Panc1 (cell line): ENCODE measurements around the gene RGS10. TPM values are rescaled to one million over a fixed set of nuclear protein-coding genes. Genes with fewer than 3 reads are reported as not detected.

ENCODE experiments used
- ATAC-seq: fragments of 200-7000 bp; cut with Tn5 transposase; 2 replicates; pipeline ENCODE4 v1.9.1; 2020; ENCODE audit warnings: mild to moderate bottlenecking, moderate library complexity
- Bru-seq: library from RNA; stranded (reverse); fragments of 400-500 nt; gene quantifications from one replicate; lab custom pipeline; 2021; lab: Mats Ljungman, UMichigan
- BruChase-seq, 2 experiments: library from RNA; stranded (reverse); fragments of 400-500 nt; gene quantifications; one replicate each; lab custom pipeline; 2021; lab: Mats Ljungman, UMichigan
- BruUV-seq: library from RNA; stranded (reverse); fragments of 400-500 nt; replicated peaks from 2 replicates; lab custom pipeline; 2021; lab: Mats Ljungman, UMichigan
- CTCF ChIA-PET: fragments of 300-600 bp; sonication (Branson Sonifier 250); formaldehyde crosslinking; loops from one replicate; lab custom pipeline; 2022; ENCODE audit warnings: antibody characterized with exemption; lab: Charles Lee
- POLR2A ChIA-PET: fragments of 300-600 bp; sonication (Branson Sonifier 250); formaldehyde crosslinking; loops from one replicate; lab custom pipeline; 2022; ENCODE audit warnings: antibody characterized with exemption; lab: Charles Lee
- DNase-seq: peaks from one replicate; pipeline ENCODE4 v3.0.0-alpha.2; 2010; ENCODE audit warnings: low read depth, low spot score
- H3K27ac ChIP-seq: 2 replicates; pipeline ENCODE4 v1.5.1; 2011; ENCODE audit warnings: mild to moderate bottlenecking, low read length, inconsistent platforms
- H3K27me3 ChIP-seq: fragments of 200-500 bp; sonication (Bioruptor generic); 2 replicates; pipeline ENCODE4 v1.6.0; 2014; ENCODE audit warnings: low read length, inconsistent platforms; ENCODE audit not compliant: control insufficient read depth, insufficient read depth
- H3K36me3 ChIP-seq: fragments of 200-500 bp; sonication (Bioruptor generic); 2 replicates; pipeline ENCODE4 v1.5.1; 2014; ENCODE audit warnings: inconsistent platforms, mild to moderate bottlenecking, low read length, moderate library complexity; ENCODE audit not compliant: control insufficient read depth, insufficient read depth
- H3K4me1 ChIP-seq: 2 replicates; pipeline ENCODE4 v1.5.1; 2011; ENCODE audit warnings: inconsistent platforms, mild to moderate bottlenecking, low read length, moderate library complexity; ENCODE audit not compliant: control insufficient read depth, insufficient read depth
- H3K4me3 ChIP-seq, 2 experiments: 2 replicates each; pipeline ENCODE4 v1.5.1; 2011 to 2012; ENCODE audit warnings: low read depth in 2 of 2, low read length in 2 of 2, mild to moderate bottlenecking in 2 of 2, inconsistent platforms in 1 of 2, moderate library complexity in 1 of 2
- H3K9me3 ChIP-seq: fragments of 200-500 bp; sonication (Bioruptor generic); 2 replicates; pipeline ENCODE4 v1.5.1; 2014; ENCODE audit warnings: low read depth, mild to moderate bottlenecking, inconsistent platforms, low read length, moderate library complexity; ENCODE audit not compliant: control insufficient read depth, insufficient read depth
- POLR2AphosphoS5 ChIP-seq: IDR thresholded peaks from 2 replicates; pipeline ENCODE4 v1.6.1; 2012; ENCODE audit warnings: mild to moderate bottlenecking, low read depth, low read length, moderate library complexity
- SIN3A ChIP-seq: IDR thresholded peaks from 2 replicates; pipeline ENCODE4 v1.6.1; 2012; ENCODE audit warnings: low read depth, mild to moderate bottlenecking, low read length, moderate library complexity, borderline replicate concordance; ENCODE audit not compliant: insufficient read depth
- TCF7L2 ChIP-seq: IDR thresholded peaks from 2 replicates; pipeline ENCODE4 v1.6.1; 2011; ENCODE audit warnings: mild to moderate bottlenecking, low read depth, low read length, inconsistent platforms
- in situ Hi-C: cut with HindIII; loops from 2 replicates; pipeline ENCODE4 v1.10.0; 2016; ENCODE audit warnings: low sequenced_read_pairs, low pct_unique_long_range_greater_than_20kb
- intact Hi-C: fragments of 100-400 bp; cut with micrococcal nuclease; formaldehyde crosslinking; loops from one replicate; pipeline ENCODE4 v1.10.0; 2022; ENCODE audit not compliant: unreplicated experiment
- long read RNA-seq: library from polyadenylated mRNA; unstranded; transcript quantifications from one replicate; pipeline ENCODE4 v2.0.0, GENCODE V29; 2021; ENCODE audit not compliant: unreplicated experiment
- polyA plus RNA-seq: library from polyadenylated mRNA; unstranded; fragments of >200 nt; gene quantifications from one replicate; pipeline ENCODE4 v1.2.1, GENCODE V29; 2012; ENCODE audit warnings: missing spikeins; ENCODE audit not compliant: insufficient read length
- total RNA-seq: library from RNA; stranded (reverse); gene quantifications from one replicate; pipeline ENCODE4 v1.2.1, GENCODE V29; 2021; ENCODE audit not compliant: unreplicated experiment
- TF ChIP-seq, protein P1 (sequence below), 2 experiments: IDR thresholded peaks; 2 replicates each; pipeline ENCODE4 v1.6.1; 2011 to 2012; ENCODE audit warnings: low read depth in 2 of 2, control low read depth in 1 of 2, low read length in 1 of 2, mild to moderate bottlenecking in 1 of 2, moderate library complexity in 1 of 2; ENCODE audit not compliant: insufficient read depth in 1 of 2
- TF ChIP-seq, protein P2 (sequence below): fragments of 450-650 bp; IDR thresholded peaks from 2 replicates; pipeline ENCODE4 v1.5.1; 2017; ENCODE audit warnings: mild to moderate bottlenecking

RGS10 gene, protein sequence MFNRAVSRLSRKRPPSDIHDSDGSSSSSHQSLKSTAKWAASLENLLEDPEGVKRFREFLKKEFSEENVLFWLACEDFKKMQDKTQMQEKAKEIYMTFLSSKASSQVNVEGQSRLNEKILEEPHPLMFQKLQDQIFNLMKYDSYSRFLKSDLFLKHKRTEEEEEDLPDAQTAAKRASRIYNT
- total RNA-seq (68.6 TPM), Bru-seq, nascent RNA (percentile 71 among the genes with signal in this experiment), BruChase-seq, experiment 1, labeled RNA remaining after a 2-hour chase (percentile 66 among the genes with signal in this experiment), BruChase-seq, experiment 2, labeled RNA remaining after a 6-hour chase (percentile 72 among the genes with signal in this experiment)
- polyA plus RNA-seq, result 64.0 TPM
- long read RNA-seq, transcript RGS10-202 (5 exons, 804 nt), result major isoform, 49 of 72 reads
- long read RNA-seq, partial matches to known transcripts, result 17 of 72 reads
- long read RNA-seq, other reads (novel, unspliced or antisense), result 5 of 72 reads

DNA sequence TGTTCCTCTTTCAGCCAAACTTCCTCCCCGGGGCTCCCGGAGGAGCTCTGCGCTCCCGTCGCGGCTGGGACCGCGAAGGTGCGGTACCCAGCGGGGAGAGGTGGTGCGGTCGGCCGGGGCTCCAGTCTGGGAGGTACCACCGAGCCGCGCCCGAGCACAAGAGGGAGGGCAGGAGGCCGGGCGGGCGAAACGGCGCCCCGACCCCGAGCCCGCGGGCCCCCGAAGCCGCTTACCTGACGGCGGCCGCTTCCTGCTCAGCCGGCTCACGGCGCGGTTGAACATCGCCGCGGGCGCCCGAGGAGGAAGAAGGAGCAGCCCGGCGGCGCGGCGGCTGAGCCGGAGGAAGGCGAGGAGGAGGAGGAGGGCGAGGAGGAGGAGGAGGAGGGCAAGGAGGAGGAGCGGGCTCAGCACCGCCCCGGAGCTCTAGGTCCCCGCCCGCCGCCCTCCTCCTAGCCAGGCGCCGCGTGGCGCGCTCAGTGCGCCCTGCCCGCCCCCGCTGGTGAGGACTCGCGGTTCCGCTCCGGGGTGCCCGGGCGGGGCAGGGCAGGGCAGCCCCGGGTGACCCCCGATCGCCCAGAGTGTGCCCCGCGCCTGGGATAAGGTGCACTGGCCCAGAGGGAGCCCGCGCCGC, at the start of gene RGS10:
TSS of gene RGS10 (minus strand) at position 363 of the 631 bp plus-strand sequence. CDS start at position 282, 81 bp downstream.
- intact Hi-C loops (no loop called here), in situ Hi-C loops (no loop called here)

DNA sequence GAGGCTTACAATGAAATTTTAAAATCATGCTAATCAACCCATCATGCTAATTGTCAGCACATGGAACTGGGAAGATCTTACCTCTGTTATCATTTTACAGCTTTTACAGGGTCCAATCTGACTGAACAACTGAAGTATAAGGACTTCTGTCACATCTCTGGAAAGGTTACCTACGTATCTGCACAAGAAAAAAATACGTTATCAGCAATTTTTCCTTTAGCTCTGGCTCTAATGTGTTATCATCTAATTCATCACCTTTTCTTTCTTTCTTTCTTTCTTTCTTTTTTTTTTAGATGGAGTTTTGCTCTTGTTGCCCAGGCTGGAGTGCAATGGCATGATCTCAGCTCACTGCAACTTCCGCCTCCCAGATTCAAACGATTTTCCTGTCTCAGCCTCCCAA, 45.6 kb upstream of the RGS10 start:
- ATAC-seq, result no peak
- BruUV-seq, result no TSS peak
- TF ChIP-seq POLR2AphosphoS5, result no peak
- TF ChIP-seq TCF7L2, result no peak
- TF ChIP-seq, protein P1, sequence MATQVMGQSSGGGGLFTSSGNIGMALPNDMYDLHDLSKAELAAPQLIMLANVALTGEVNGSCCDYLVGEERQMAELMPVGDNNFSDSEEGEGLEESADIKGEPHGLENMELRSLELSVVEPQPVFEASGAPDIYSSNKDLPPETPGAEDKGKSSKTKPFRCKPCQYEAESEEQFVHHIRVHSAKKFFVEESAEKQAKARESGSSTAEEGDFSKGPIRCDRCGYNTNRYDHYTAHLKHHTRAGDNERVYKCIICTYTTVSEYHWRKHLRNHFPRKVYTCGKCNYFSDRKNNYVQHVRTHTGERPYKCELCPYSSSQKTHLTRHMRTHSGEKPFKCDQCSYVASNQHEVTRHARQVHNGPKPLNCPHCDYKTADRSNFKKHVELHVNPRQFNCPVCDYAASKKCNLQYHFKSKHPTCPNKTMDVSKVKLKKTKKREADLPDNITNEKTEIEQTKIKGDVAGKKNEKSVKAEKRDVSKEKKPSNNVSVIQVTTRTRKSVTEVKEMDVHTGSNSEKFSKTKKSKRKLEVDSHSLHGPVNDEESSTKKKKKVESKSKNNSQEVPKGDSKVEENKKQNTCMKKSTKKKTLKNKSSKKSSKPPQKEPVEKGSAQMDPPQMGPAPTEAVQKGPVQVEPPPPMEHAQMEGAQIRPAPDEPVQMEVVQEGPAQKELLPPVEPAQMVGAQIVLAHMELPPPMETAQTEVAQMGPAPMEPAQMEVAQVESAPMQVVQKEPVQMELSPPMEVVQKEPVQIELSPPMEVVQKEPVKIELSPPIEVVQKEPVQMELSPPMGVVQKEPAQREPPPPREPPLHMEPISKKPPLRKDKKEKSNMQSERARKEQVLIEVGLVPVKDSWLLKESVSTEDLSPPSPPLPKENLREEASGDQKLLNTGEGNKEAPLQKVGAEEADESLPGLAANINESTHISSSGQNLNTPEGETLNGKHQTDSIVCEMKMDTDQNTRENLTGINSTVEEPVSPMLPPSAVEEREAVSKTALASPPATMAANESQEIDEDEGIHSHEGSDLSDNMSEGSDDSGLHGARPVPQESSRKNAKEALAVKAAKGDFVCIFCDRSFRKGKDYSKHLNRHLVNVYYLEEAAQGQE (IDR thresholded peaks at IDR 0.05; ENCODE audit: insufficient read depth in 1 of 2, low read depth in 2 of 2, low read length in 1 of 2), result no peak
- no peak for TF ChIP-seq SIN3A
- TF ChIP-seq, protein P2, sequence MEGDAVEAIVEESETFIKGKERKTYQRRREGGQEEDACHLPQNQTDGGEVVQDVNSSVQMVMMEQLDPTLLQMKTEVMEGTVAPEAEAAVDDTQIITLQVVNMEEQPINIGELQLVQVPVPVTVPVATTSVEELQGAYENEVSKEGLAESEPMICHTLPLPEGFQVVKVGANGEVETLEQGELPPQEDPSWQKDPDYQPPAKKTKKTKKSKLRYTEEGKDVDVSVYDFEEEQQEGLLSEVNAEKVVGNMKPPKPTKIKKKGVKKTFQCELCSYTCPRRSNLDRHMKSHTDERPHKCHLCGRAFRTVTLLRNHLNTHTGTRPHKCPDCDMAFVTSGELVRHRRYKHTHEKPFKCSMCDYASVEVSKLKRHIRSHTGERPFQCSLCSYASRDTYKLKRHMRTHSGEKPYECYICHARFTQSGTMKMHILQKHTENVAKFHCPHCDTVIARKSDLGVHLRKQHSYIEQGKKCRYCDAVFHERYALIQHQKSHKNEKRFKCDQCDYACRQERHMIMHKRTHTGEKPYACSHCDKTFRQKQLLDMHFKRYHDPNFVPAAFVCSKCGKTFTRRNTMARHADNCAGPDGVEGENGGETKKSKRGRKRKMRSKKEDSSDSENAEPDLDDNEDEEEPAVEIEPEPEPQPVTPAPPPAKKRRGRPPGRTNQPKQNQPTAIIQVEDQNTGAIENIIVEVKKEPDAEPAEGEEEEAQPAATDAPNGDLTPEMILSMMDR, result no peak
- no peak overlapping the region for H3K4me3 ChIP-seq
- POLR2A ChIA-PET, result no interaction called here
- H3K27ac ChIP-seq, result no peak overlapping the region
- CTCF ChIA-PET, result no interaction called here
- no peak for DNase-seq
- H3K9me3 ChIP-seq, result no peaks in the 10 kb centered on the region
- in situ Hi-C loops, result no loop called here
- intact Hi-C loops, result no loop called here
- H3K4me1 ChIP-seq, result peaks cover 17% of the 10 kb centered on the region
- H3K36me3 ChIP-seq, result peaks cover 38% of the 10 kb centered on the region
- no peaks in the 10 kb centered on the region for H3K27me3 ChIP-seq

More for the DNA sequence above, at the start of gene RGS10:
- Histone ChIP-seq H3K4me1 (peaks cover 59% of the 10 kb centered on the region), H3K4me3 (peak within 1 kb of the TSS; percentile 75 to 82), H3K27me3 (no peaks in the 10 kb centered on the region), H3K27ac (peak within 1 kb of the TSS; percentile 80), H3K36me3 (no peaks in the 10 kb centered on the region; the same call in 1 of the 2 replicates), H3K9me3 (no peaks in the 10 kb centered on the region)
- no TSS peak for BruUV-seq
- DNase-seq (no peak), ATAC-seq (peak; percentile 92)
- ChIA-PET CTCF (interaction anchor here (0.6 to 0.9 kb wide), 4 partner anchors 44 to 1629 kb away, joined by 3 read pairs; no protein-coding TSS in a partner anchor), POLR2A (interaction anchor here (0.5 to 0.7 kb wide), 4 partner anchors 109 to 342 kb away, joined by 3 to 6 read pairs (median 5); partner anchors contain the start of gene BAG3)
- TF ChIP-seq TCF7L2, result 0 out of 2 replicates have a peak, but pooled peaks have one; percentile 8
- TF ChIP-seq SIN3A, result peak; percentile 87; the same call in 1 of the 2 replicates
- TF ChIP-seq, protein P1 (IDR thresholded peaks at IDR 0.05; ENCODE audit: insufficient read depth in 1 of 2, low read depth in 2 of 2, low read length in 1 of 2), result no peak
- peak; percentile 94 for TF ChIP-seq POLR2AphosphoS5
